ENCODE data around the gene SAMD8. TPM values are rescaled to one million over a fixed set of nuclear protein-coding genes. Genes with fewer than 3 reads are reported as not detected.

The SAMD8 gene
- total RNA-seq, 1 experiment from 2014 or later = 23.6 TPM

DNA sequence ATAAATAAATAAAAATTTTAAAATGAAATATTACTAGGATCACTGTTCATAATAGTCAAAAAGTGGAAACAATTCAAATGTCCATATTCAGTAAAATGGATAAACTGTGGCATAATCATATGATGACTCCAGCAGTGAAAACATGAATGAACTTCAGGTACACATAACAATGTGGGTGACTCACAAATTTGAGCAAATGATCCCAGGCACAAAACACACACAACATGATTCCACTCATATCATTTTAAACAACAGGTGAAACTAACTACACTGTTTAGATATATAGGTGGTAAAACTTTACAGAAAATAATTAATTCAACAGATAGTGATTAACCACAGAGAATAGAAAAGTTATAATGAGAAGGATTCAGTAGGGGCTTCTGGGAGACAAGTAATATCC is 14.7 kb upstream of the SAMD8 start:
- Histone ChIP-seq H3K9me3 (ENCODE audit: control insufficient read depth in 1 of 2, insufficient read depth in 1 of 2, low read depth in 1 of 2, low read length in 2 of 2) (no peaks in the 10 kb centered on the region), H3K79me2 (ENCODE audit: insufficient read depth, low read length) (no peaks in the 10 kb centered on the region), H3K9me2 (ENCODE audit: insufficient read depth) (no peaks in the 10 kb centered on the region), H3K27ac (ENCODE audit: low read depth, low read length) (no peak overlapping the region), H3K9ac (ENCODE audit: low read length) (no peak overlapping the region), H3K4me2 (ENCODE audit: low read length) (no peak overlapping the region), H3K27me3 (ENCODE audit: insufficient read depth, low read length) (no peaks in the 10 kb centered on the region), H3K36me3 (ENCODE audit: control insufficient read depth in 1 of 2, insufficient read depth in 2 of 2, low read length in 2 of 2) (no peaks in the 10 kb centered on the region), H3K4me3 (replicated peaks in 1 of 2; ENCODE audit: low read depth in 1 of 2, low read length in 2 of 2) (no peak overlapping the region), H3K4me1 (ENCODE audit: control insufficient read depth in 1 of 2, insufficient read depth in 2 of 2, low read length in 2 of 2) (no peaks in the 10 kb centered on the region), H4K20me1 (ENCODE audit: insufficient read depth) (no peaks in the 10 kb centered on the region), H2AFZ (ENCODE audit: low read depth, low read length, poor library complexity, severe bottlenecking) (no peak overlapping the region)
- RAD21 ChIA-PET (ENCODE audit: low non-redundant PET in 1 of 2, low total read pairs in 2 of 2, uncharacterized antibody in 2 of 2, unreplicated experiment in 2 of 2) = no interaction called here
- ATAC-seq = no peak
- intact Hi-C loops (cut with micrococcal nuclease) = loop anchor here (10.0 kb wide), 1 partner anchor 682 kb away; no protein-coding TSS in a partner anchor
- POLR2A ChIA-PET = no interaction called here
- TF ChIP-seq, protein P1, sequence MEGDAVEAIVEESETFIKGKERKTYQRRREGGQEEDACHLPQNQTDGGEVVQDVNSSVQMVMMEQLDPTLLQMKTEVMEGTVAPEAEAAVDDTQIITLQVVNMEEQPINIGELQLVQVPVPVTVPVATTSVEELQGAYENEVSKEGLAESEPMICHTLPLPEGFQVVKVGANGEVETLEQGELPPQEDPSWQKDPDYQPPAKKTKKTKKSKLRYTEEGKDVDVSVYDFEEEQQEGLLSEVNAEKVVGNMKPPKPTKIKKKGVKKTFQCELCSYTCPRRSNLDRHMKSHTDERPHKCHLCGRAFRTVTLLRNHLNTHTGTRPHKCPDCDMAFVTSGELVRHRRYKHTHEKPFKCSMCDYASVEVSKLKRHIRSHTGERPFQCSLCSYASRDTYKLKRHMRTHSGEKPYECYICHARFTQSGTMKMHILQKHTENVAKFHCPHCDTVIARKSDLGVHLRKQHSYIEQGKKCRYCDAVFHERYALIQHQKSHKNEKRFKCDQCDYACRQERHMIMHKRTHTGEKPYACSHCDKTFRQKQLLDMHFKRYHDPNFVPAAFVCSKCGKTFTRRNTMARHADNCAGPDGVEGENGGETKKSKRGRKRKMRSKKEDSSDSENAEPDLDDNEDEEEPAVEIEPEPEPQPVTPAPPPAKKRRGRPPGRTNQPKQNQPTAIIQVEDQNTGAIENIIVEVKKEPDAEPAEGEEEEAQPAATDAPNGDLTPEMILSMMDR (IDR thresholded peaks at IDR 0.05 in 2 of 3, conservative IDR thresholded peaks at IDR 0.05 in 1 of 3; ENCODE audit: borderline replicate concordance in 1 of 3, insufficient read depth in 1 of 3, low read depth in 2 of 3, low read length in 2 of 3) = no peak
- TF ChIP-seq, protein P2, sequence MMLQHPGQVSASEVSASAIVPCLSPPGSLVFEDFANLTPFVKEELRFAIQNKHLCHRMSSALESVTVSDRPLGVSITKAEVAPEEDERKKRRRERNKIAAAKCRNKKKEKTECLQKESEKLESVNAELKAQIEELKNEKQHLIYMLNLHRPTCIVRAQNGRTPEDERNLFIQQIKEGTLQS (IDR thresholded peaks at IDR 0.05) = no peak
- TF ChIP-seq, protein P3, sequence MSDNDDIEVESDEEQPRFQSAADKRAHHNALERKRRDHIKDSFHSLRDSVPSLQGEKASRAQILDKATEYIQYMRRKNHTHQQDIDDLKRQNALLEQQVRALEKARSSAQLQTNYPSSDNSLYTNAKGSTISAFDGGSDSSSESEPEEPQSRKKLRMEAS (IDR thresholded peaks at IDR 0.05) = no peak
- TF ChIP-seq FOSL1 (IDR thresholded peaks at IDR 0.05; ENCODE audit: low read depth) (no peak), CBX3 (IDR thresholded peaks at IDR 0.05; ENCODE audit: low read depth) (no peak), SRF (IDR thresholded peaks at IDR 0.05; ENCODE audit: low read depth) (no peak), YY1 (IDR thresholded peaks at IDR 0.05; ENCODE audit: extremely low read depth, insufficient replicate concordance, low read depth, low read length) (no peak), EGR1 (IDR thresholded peaks at IDR 0.05; ENCODE audit: low read depth) (no peak), POLR2A (IDR thresholded peaks at IDR 0.05; ENCODE audit: borderline replicate concordance, extremely low read depth, insufficient read depth, insufficient read length) (no peak), POLR2AphosphoS5 (IDR thresholded peaks at IDR 0.05; ENCODE audit: low read depth, low read length) (no peak), RAD21 (IDR thresholded peaks at IDR 0.05; ENCODE audit: low read depth) (no peak), ELF1 (IDR thresholded peaks at IDR 0.05; ENCODE audit: borderline replicate concordance, low read depth) (no peak), SIN3A (IDR thresholded peaks at IDR 0.05; ENCODE audit: low read depth) (no peak), JUND (IDR thresholded peaks at IDR 0.05) (no peak), TCF7L2 (IDR thresholded peaks at IDR 0.05; ENCODE audit: borderline replicate concordance, extremely low read depth, insufficient read depth, insufficient read length) (no peak), ZNF274 (IDR thresholded peaks at IDR 0.05; ENCODE audit: low read depth, low read length) (no peak), CEBPB (IDR thresholded peaks at IDR 0.05; ENCODE audit: low read depth) (no peak)
- TF ChIP-seq, protein P4, sequence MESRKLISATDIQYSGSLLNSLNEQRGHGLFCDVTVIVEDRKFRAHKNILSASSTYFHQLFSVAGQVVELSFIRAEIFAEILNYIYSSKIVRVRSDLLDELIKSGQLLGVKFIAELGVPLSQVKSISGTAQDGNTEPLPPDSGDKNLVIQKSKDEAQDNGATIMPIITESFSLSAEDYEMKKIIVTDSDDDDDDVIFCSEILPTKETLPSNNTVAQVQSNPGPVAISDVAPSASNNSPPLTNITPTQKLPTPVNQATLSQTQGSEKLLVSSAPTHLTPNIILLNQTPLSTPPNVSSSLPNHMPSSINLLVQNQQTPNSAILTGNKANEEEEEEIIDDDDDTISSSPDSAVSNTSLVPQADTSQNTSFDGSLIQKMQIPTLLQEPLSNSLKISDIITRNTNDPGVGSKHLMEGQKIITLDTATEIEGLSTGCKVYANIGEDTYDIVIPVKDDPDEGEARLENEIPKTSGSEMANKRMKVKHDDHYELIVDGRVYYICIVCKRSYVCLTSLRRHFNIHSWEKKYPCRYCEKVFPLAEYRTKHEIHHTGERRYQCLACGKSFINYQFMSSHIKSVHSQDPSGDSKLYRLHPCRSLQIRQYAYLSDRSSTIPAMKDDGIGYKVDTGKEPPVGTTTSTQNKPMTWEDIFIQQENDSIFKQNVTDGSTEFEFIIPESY (IDR thresholded peaks at IDR 0.05; ENCODE audit: extremely low read depth, insufficient replicate concordance, low read length) = no peak
- TF ChIP-seq, protein P5, sequence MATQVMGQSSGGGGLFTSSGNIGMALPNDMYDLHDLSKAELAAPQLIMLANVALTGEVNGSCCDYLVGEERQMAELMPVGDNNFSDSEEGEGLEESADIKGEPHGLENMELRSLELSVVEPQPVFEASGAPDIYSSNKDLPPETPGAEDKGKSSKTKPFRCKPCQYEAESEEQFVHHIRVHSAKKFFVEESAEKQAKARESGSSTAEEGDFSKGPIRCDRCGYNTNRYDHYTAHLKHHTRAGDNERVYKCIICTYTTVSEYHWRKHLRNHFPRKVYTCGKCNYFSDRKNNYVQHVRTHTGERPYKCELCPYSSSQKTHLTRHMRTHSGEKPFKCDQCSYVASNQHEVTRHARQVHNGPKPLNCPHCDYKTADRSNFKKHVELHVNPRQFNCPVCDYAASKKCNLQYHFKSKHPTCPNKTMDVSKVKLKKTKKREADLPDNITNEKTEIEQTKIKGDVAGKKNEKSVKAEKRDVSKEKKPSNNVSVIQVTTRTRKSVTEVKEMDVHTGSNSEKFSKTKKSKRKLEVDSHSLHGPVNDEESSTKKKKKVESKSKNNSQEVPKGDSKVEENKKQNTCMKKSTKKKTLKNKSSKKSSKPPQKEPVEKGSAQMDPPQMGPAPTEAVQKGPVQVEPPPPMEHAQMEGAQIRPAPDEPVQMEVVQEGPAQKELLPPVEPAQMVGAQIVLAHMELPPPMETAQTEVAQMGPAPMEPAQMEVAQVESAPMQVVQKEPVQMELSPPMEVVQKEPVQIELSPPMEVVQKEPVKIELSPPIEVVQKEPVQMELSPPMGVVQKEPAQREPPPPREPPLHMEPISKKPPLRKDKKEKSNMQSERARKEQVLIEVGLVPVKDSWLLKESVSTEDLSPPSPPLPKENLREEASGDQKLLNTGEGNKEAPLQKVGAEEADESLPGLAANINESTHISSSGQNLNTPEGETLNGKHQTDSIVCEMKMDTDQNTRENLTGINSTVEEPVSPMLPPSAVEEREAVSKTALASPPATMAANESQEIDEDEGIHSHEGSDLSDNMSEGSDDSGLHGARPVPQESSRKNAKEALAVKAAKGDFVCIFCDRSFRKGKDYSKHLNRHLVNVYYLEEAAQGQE (IDR thresholded peaks at IDR 0.05; ENCODE audit: low read depth) = no peak
- CTCF ChIA-PET = no interaction called here
- BruUV-seq (replicated peaks) = no TSS peak
- DNase-seq (ENCODE audit: low read depth, low spot score) = no peak

All from HCT116 (cell line).